Hepatocyte (in vitro differentiated cells): Measurements from ENCODE around the gene SOS1.

Source experiments
- CTCF ChIP-seq: fragments of 200-600 bp; sonication (generic); IDR thresholded peaks from 2 replicates; pipeline ENCODE4 v1.5.1; 2016; ENCODE audit warnings: antibody characterized with exemption, mild to moderate bottlenecking; ENCODE audit not compliant: poor library complexity
- EZH2 ChIP-seq: fragments of 200-600 bp; sonication (generic); IDR thresholded peaks from 2 replicates; pipeline ENCODE4 v1.6.1; 2016; ENCODE audit warnings: antibody characterized with exemption, mild to moderate bottlenecking, borderline replicate concordance
- EZH2phosphoT487 ChIP-seq: fragments of 200-600 bp; sonication (generic); IDR thresholded peaks from one replicate; pipeline ENCODE4 v1.6.1; 2018; ENCODE audit warnings: antibody characterized with exemption, mild to moderate bottlenecking, low read depth, moderate library complexity; ENCODE audit not compliant: unreplicated experiment, severe bottlenecking

- no peak for TF ChIP-seq EZH2phosphoT487
- TF ChIP-seq CTCF = no peak
- TF ChIP-seq EZH2 = no peak
Measured at GRCh38 chr2:39138837-39139211, 18.0 kb upstream of the SOS1 start.
